ENCODE measurements around the gene DPH7.
"Not testable (repeated sequence)": the region's sequence is repeated elsewhere in the genome, so short reads cannot be mapped to it uniquely, and the experiment has no call there.

DNA sequence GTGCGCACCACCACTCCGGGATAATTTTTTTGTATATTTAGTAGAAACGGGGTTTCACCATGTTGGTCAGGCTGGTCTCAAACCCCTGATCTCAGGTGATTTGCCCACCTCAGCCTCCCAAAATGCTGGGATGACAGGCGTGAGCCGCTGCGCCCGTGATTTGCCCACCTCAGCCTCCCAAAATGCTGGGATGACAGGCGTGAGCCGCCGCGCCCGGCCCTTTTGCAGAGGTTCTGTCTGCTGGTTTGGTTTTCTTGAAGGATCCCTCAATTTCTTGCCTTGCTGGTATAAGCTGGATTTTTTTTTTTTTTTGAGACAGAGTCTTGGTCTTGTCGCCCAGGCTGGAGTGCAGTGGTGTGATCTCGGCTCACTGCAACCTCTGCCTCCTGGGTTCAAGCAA is 48.7 kb upstream of the DPH7 start:
- TF ChIP-seq SP1 (CRISPR knock-in tag; conservative IDR thresholded peaks at IDR 0.05); KAT7 (CRISPR knock-in tag; IDR thresholded peaks at IDR 0.05; ENCODE audit: borderline replicate concordance): not testable (repeated sequence)
- TF ChIP-seq, protein P1, sequence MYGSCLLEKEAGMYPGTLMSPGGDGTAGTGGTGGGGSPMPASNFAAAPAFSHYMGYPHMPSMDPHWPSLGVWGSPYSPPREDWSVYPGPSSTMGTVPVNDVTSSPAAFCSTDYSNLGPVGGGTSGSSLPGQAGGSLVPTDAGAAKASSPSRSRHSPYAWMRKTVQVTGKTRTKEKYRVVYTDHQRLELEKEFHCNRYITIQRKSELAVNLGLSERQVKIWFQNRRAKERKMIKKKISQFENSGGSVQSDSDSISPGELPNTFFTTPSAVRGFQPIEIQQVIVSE (CRISPR knock-in tag; IDR thresholded peaks at IDR 0.05; ENCODE audit: borderline replicate concordance): not testable (repeated sequence)
- TF ChIP-seq, protein P2, sequence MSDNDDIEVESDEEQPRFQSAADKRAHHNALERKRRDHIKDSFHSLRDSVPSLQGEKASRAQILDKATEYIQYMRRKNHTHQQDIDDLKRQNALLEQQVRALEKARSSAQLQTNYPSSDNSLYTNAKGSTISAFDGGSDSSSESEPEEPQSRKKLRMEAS (CRISPR knock-in tag; IDR thresholded peaks at IDR 0.05): not testable (repeated sequence)
- TF ChIP-seq, protein P3, sequence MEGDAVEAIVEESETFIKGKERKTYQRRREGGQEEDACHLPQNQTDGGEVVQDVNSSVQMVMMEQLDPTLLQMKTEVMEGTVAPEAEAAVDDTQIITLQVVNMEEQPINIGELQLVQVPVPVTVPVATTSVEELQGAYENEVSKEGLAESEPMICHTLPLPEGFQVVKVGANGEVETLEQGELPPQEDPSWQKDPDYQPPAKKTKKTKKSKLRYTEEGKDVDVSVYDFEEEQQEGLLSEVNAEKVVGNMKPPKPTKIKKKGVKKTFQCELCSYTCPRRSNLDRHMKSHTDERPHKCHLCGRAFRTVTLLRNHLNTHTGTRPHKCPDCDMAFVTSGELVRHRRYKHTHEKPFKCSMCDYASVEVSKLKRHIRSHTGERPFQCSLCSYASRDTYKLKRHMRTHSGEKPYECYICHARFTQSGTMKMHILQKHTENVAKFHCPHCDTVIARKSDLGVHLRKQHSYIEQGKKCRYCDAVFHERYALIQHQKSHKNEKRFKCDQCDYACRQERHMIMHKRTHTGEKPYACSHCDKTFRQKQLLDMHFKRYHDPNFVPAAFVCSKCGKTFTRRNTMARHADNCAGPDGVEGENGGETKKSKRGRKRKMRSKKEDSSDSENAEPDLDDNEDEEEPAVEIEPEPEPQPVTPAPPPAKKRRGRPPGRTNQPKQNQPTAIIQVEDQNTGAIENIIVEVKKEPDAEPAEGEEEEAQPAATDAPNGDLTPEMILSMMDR (IDR thresholded peaks at IDR 0.05): not testable (repeated sequence)
- TF ChIP-seq, protein P4, sequence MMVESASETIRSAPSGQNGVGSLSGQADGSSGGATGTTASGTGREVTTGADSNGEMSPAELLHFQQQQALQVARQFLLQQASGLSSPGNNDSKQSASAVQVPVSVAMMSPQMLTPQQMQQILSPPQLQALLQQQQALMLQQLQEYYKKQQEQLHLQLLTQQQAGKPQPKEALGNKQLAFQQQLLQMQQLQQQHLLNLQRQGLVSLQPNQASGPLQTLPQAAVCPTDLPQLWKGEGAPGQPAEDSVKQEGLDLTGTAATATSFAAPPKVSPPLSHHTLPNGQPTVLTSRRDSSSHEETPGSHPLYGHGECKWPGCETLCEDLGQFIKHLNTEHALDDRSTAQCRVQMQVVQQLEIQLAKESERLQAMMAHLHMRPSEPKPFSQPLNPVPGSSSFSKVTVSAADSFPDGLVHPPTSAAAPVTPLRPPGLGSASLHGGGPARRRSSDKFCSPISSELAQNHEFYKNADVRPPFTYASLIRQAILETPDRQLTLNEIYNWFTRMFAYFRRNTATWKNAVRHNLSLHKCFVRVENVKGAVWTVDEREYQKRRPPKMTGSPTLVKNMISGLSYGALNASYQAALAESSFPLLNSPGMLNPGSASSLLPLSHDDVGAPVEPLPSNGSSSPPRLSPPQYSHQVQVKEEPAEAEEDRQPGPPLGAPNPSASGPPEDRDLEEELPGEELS (CRISPR knock-in tag; IDR thresholded peaks at IDR 0.05): not testable (repeated sequence)
